ENCODE measurements around the gene STT3A. TPM values are rescaled to one million over a fixed set of nuclear protein-coding genes. Genes with fewer than 3 reads are reported as not detected.

The STT3A gene
- total and polyA plus RNA-seq, 2 experiments from 2014 or later, result 91.7 to 156 TPM

- no peak overlapping the region for H3K4me3 ChIP-seq
- H3K9me3 Mint-ChIP-seq, result no peaks in the 10 kb centered on the region
- TF ChIP-seq ZNF331 (CRISPR knock-in tag; IDR thresholded peaks at IDR 0.05; ENCODE audit: low read depth) (no peak), ETS1 (IDR thresholded peaks at IDR 0.05) (no peak), EZH2 (IDR thresholded peaks at IDR 0.05; ENCODE audit: low read depth, unreplicated experiment) (no peak)
- H3K36me3 Mint-ChIP-seq (ENCODE audit: low read depth), result peaks cover 77% of the 10 kb centered on the region
- no peaks in the 10 kb centered on the region for H3K9me2 ChIP-seq (ENCODE audit: insufficient read depth)
- H3K79me2 ChIP-seq (replicated peaks; ENCODE audit: insufficient read depth), result peaks cover 2% of the 10 kb centered on the region; the same call in 1 of the 2 replicates
- no peak for ATAC-seq
- no peaks in the 10 kb centered on the region for H3K27me3 ChIP-seq (ENCODE audit: insufficient read depth)
- H3K4me1 ChIP-seq (ENCODE audit: insufficient read depth), result no peaks in the 10 kb centered on the region
- peaks cover 83% of the 10 kb centered on the region for H3K36me3 ChIP-seq (ENCODE audit: insufficient read depth)
- no peaks in the 10 kb centered on the region for H3F3A ChIP-seq (replicated peaks; ENCODE audit: low read depth)
- H4K20me1 ChIP-seq (replicated peaks; ENCODE audit: insufficient read depth), result peaks cover 21% of the 10 kb centered on the region
- no peak overlapping the region for H3K27ac ChIP-seq (ENCODE audit: low read depth)
- no peaks in the 10 kb centered on the region for H3K4me1 Mint-ChIP-seq
- no peak overlapping the region for H2AFZ ChIP-seq
- H3K4me2 ChIP-seq, result no peak overlapping the region
- H3K27ac Mint-ChIP-seq, result no peak overlapping the region
- H3K27me3 Mint-ChIP-seq (ENCODE audit: insufficient read depth, low read depth, poor library complexity), result no peaks in the 10 kb centered on the region
- no peak for DNase-seq (ENCODE audit: low spot score)
- H3K4me3 Mint-ChIP-seq, result no peak overlapping the region
These were observed 10.6 kb downstream of the STT3A start for GRCh38 chr11:125603207-125603606.

GRCh38 chr11:125605417-125605816, 12.8 kb downstream of the STT3A start:
- no peak overlapping the region for H3K27ac Mint-ChIP-seq
- peaks cover 82% of the 10 kb centered on the region for H3K36me3 Mint-ChIP-seq (ENCODE audit: low read depth)
- DNase-seq (ENCODE audit: low spot score), result no peak
- no peaks in the 10 kb centered on the region for H3F3A ChIP-seq (replicated peaks; ENCODE audit: low read depth)
- no peak overlapping the region for H3K4me3 Mint-ChIP-seq
- H4K20me1 ChIP-seq (replicated peaks; ENCODE audit: insufficient read depth), result peaks cover 22% of the 10 kb centered on the region
- H2AFZ ChIP-seq, result no peak overlapping the region
- H3K4me3 ChIP-seq, result no peak overlapping the region
- H3K9me2 ChIP-seq (ENCODE audit: insufficient read depth), result no peaks in the 10 kb centered on the region
- no peak overlapping the region for H3K27ac ChIP-seq (ENCODE audit: low read depth)
- no peak for ATAC-seq
- H3K4me2 ChIP-seq, result no peak overlapping the region
- 0 out of 2 replicates have a peak, but pooled peaks cover 2% of the 10 kb centered on the region for H3K79me2 ChIP-seq (replicated peaks; ENCODE audit: insufficient read depth)
- H3K4me1 ChIP-seq (ENCODE audit: insufficient read depth), result no peaks in the 10 kb centered on the region
- H3K9me3 Mint-ChIP-seq, result no peaks in the 10 kb centered on the region
- H3K27me3 ChIP-seq (ENCODE audit: insufficient read depth), result no peaks in the 10 kb centered on the region
- H3K36me3 ChIP-seq (ENCODE audit: insufficient read depth), result peaks cover 88% of the 10 kb centered on the region
- no peaks in the 10 kb centered on the region for H3K4me1 Mint-ChIP-seq
- no peaks in the 10 kb centered on the region for H3K27me3 Mint-ChIP-seq (ENCODE audit: insufficient read depth, low read depth, poor library complexity)
- TF ChIP-seq ZNF462 (CRISPR knock-in tag; IDR thresholded peaks at IDR 0.05), result no peak
- no peak for TF ChIP-seq EZH2 (IDR thresholded peaks at IDR 0.05; ENCODE audit: low read depth, unreplicated experiment)
- no peak for TF ChIP-seq NANOG (IDR thresholded peaks at IDR 0.05; ENCODE audit: borderline replicate concordance)
- no peak for TF ChIP-seq JUNB (IDR thresholded peaks at IDR 0.05; ENCODE audit: unreplicated experiment)
- no peak for TF ChIP-seq CREB1 (CRISPR knock-in tag; IDR thresholded peaks at IDR 0.05; ENCODE audit: low read depth)
- no peak for TF ChIP-seq ZNF331 (CRISPR knock-in tag; IDR thresholded peaks at IDR 0.05; ENCODE audit: low read depth)
- TF ChIP-seq EZH2phosphoT487 (IDR thresholded peaks at IDR 0.05; ENCODE audit: unreplicated experiment), result no peak
- no peak for TF ChIP-seq POLR2AphosphoS5 (IDR thresholded peaks at IDR 0.05; ENCODE audit: low read depth)
- TF ChIP-seq CTCF (conservative IDR thresholded peaks at IDR 0.05; ENCODE audit: low read depth in 2 of 2), result no peak
- TF ChIP-seq ZNF114 (CRISPR knock-in tag; IDR thresholded peaks at IDR 0.05), result no peak
- TF ChIP-seq STAT1 (IDR thresholded peaks at IDR 0.05; ENCODE audit: unreplicated experiment), result no peak
- TF ChIP-seq ETS1 (IDR thresholded peaks at IDR 0.05), result no peak

Data from GM23338 (cell line).